Stimulated activated effector memory CD8-positive, alpha-beta T cell treated with anti-CD3 and anti-CD28 coated beads, Interleukin-12 subunit alpha, Interleukin-12 subunit beta, amount 100 ng/mL, for 72 hours (primary cell): Measurements from ENCODE around the gene RERE.
A peak's percentile ranks its signal among the peaks of the same experiment; 100 is the strongest.

Source experiments
- ATAC-seq: fragments of 150-1000 bp; cut with Tn5 transposase; 2 replicates; pipeline ENCODE4 v1.10.0; 2021
- DNase-seq, 2 donors: peaks; one replicate each; pipeline ENCODE4 v3.0.0; 2021 to 2022; ENCODE audit warnings: low spot score in 2 of 2
- H3K27ac Mint-ChIP-seq: one replicate; pipeline ENCODE4 v1.8.0; 2022; ENCODE audit warnings: mild to moderate bottlenecking, mixed read lengths
- H3K36me3 Mint-ChIP-seq: one replicate; pipeline ENCODE4 v1.8.0; 2022; ENCODE audit warnings: mild to moderate bottlenecking, mixed read lengths
- H3K4me1 Mint-ChIP-seq: one replicate; pipeline ENCODE4 v1.8.0; 2022; ENCODE audit warnings: mixed read lengths
- H3K4me3 Mint-ChIP-seq: one replicate; pipeline ENCODE4 v1.8.0; 2022; ENCODE audit warnings: mild to moderate bottlenecking, mixed read lengths
- H3K9me3 Mint-ChIP-seq: one replicate; pipeline ENCODE4 v1.8.0; 2022; ENCODE audit warnings: mixed read lengths

RERE gene

GRCh38 chr1:8362701-8363101 is 454.7 kb downstream of the RERE start:
- Mint-ChIP-seq H3K4me3 (no peak overlapping the region), H3K4me1 (peaks cover 5% of the 10 kb centered on the region), H3K27ac (peak overlapping the region; percentile 78), H3K9me3 (no peaks in the 10 kb centered on the region), H3K36me3 (peaks cover 68% of the 10 kb centered on the region)
- DNase-seq (no peak), ATAC-seq (no peak)

- ATAC-seq, result no peak
- Mint-ChIP-seq H3K27ac (peak overlapping the region; percentile 23), H3K4me3 (no peak overlapping the region), H3K36me3 (peaks cover 73% of the 10 kb centered on the region), H3K9me3 (no peaks in the 10 kb centered on the region), H3K4me1 (peaks cover 6% of the 10 kb centered on the region)
- DNase-seq, result no peak
Observed at GRCh38 chr1:8361198-8361849, 456.1 kb downstream of the RERE start.

GRCh38 chr1:8360493-8361197 is 456.8 kb downstream of the RERE start:
- no peak overlapping the region for H3K4me3 Mint-ChIP-seq
- H3K36me3 Mint-ChIP-seq, result peaks cover 75% of the 10 kb centered on the region
- no peak for ATAC-seq
- no peaks in the 10 kb centered on the region for H3K9me3 Mint-ChIP-seq
- peaks cover 6% of the 10 kb centered on the region for H3K4me1 Mint-ChIP-seq
- DNase-seq, result no peak
- no peak overlapping the region for H3K27ac Mint-ChIP-seq

- Mint-ChIP-seq H3K36me3 (peaks cover 75% of the 10 kb centered on the region), H3K27ac (peak overlapping the region; percentile 76), H3K4me3 (no peak overlapping the region)
Observed at GRCh38 chr1:8359617-8360481, 457.6 kb downstream of the RERE start.

GRCh38 chr1:8358897-8359616 is 458.4 kb downstream of the RERE start:
- peaks cover 6% of the 10 kb centered on the region for H3K4me1 Mint-ChIP-seq
- H3K36me3 Mint-ChIP-seq, result peaks cover 83% of the 10 kb centered on the region
- H3K4me3 Mint-ChIP-seq, result no peak overlapping the region
- H3K27ac Mint-ChIP-seq, result peak overlapping the region; percentile 76
- H3K9me3 Mint-ChIP-seq, result no peaks in the 10 kb centered on the region
- ATAC-seq, result no peak
- no peak for DNase-seq

More at GRCh38 chr1:8359617-8360481, 457.6 kb downstream of the RERE start:
- ATAC-seq (no peak), DNase-seq (no peak)
- no peaks in the 10 kb centered on the region for H3K9me3 Mint-ChIP-seq
- peaks cover 6% of the 10 kb centered on the region for H3K4me1 Mint-ChIP-seq

GRCh38 chr1:8358241-8358896 is 459.1 kb downstream of the RERE start:
- Mint-ChIP-seq H3K4me3 (no peak overlapping the region), H3K4me1 (peaks cover 6% of the 10 kb centered on the region), H3K27ac (peak overlapping the region; percentile 58), H3K9me3 (no peaks in the 10 kb centered on the region), H3K36me3 (peaks cover 87% of the 10 kb centered on the region)
- ATAC-seq, result no peak
- no peak for DNase-seq

- ATAC-seq (no peak), DNase-seq (no peak)
- H3K27ac Mint-ChIP-seq, result peak overlapping the region; percentile 72
- peaks cover 6% of the 10 kb centered on the region for H3K4me1 Mint-ChIP-seq
- no peak overlapping the region for H3K4me3 Mint-ChIP-seq
- peaks cover 84% of the 10 kb centered on the region for H3K36me3 Mint-ChIP-seq
- no peaks in the 10 kb centered on the region for H3K9me3 Mint-ChIP-seq
Observed at GRCh38 chr1:8357329-8358101, 459.9 kb downstream of the RERE start.

- DNase-seq (no peak), ATAC-seq (no peak)
- Mint-ChIP-seq H3K4me1 (peaks cover 6% of the 10 kb centered on the region), H3K27ac (peak overlapping the region; percentile 72), H3K4me3 (no peak overlapping the region), H3K9me3 (no peaks in the 10 kb centered on the region), H3K36me3 (peaks cover 74% of the 10 kb centered on the region)
Observed at GRCh38 chr1:8356256-8357209, 460.9 kb downstream of the RERE start.

- ATAC-seq, result no peak
- H3K27ac Mint-ChIP-seq, result peak overlapping the region; percentile 65
- H3K36me3 Mint-ChIP-seq, result peaks cover 72% of the 10 kb centered on the region
- H3K9me3 Mint-ChIP-seq, result no peaks in the 10 kb centered on the region
- no peak for DNase-seq
- no peak overlapping the region for H3K4me3 Mint-ChIP-seq
- peaks cover 6% of the 10 kb centered on the region for H3K4me1 Mint-ChIP-seq
Observed at GRCh38 chr1:8355439-8356255, 461.8 kb downstream of the RERE start.

- no peak for ATAC-seq
Observed at GRCh38 chr1:8354038-8354437, 463.4 kb downstream of the RERE start.

GRCh38 chr1:8352886-8353785 is 464.3 kb downstream of the RERE start:
- Mint-ChIP-seq H3K9me3 (no peaks in the 10 kb centered on the region), H3K4me3 (no peak overlapping the region), H3K36me3 (peaks cover 67% of the 10 kb centered on the region), H3K27ac (peak overlapping the region; percentile 73), H3K4me1 (peaks cover 12% of the 10 kb centered on the region)
- DNase-seq (no peak), ATAC-seq (no peak)

More at GRCh38 chr1:8354038-8354437, 463.4 kb downstream of the RERE start:
- DNase-seq, result no peak
- H3K27ac Mint-ChIP-seq, result peak overlapping the region; percentile 73
- H3K36me3 Mint-ChIP-seq, result peaks cover 72% of the 10 kb centered on the region
- H3K4me1 Mint-ChIP-seq, result peaks cover 7% of the 10 kb centered on the region
- H3K4me3 Mint-ChIP-seq, result no peak overlapping the region
- H3K9me3 Mint-ChIP-seq, result no peaks in the 10 kb centered on the region

GRCh38 chr1:8352471-8352845 is 465.0 kb downstream of the RERE start:
- H3K4me1 Mint-ChIP-seq, result peaks cover 6% of the 10 kb centered on the region

More at GRCh38 chr1:8352471-8352845, 465.0 kb downstream of the RERE start:
- ATAC-seq (no peak), DNase-seq (no peak)
- peak overlapping the region; percentile 73 for H3K27ac Mint-ChIP-seq
- H3K36me3 Mint-ChIP-seq, result peaks cover 61% of the 10 kb centered on the region
- no peak overlapping the region for H3K4me3 Mint-ChIP-seq
- H3K9me3 Mint-ChIP-seq, result no peaks in the 10 kb centered on the region
